ENCODE results near the gene PRMT3.
"Not testable (repeated sequence)": the region's sequence is repeated elsewhere in the genome, so short reads cannot be mapped to it uniquely, and the experiment has no call there.

PRMT3 gene

GRCh38 chr11:20474882-20475517 lies 87.5 kb downstream of the PRMT3 start:
- no peaks in the 10 kb centered on the region for H3K27me3 ChIP-seq (ENCODE audit: insufficient read depth, low read length)
- no peak overlapping the region for H2AFZ ChIP-seq (ENCODE audit: low read length, unreplicated experiment)
- H3K4me3 ChIP-seq (ENCODE audit: low read depth, low read length), result no peak overlapping the region
- H3K79me2 ChIP-seq (ENCODE audit: control insufficient read depth, insufficient read depth, low read length, unreplicated experiment), result no peaks in the 10 kb centered on the region
- peaks cover 4% of the 10 kb centered on the region; the same call in 1 of the 2 replicates for H3K36me3 ChIP-seq (ENCODE audit: insufficient read depth, low read length)
- H3K27ac ChIP-seq (ENCODE audit: low read depth, low read length), result no peak overlapping the region
- peaks cover 6% of the 10 kb centered on the region for H3K4me1 ChIP-seq (ENCODE audit: control insufficient read depth, insufficient read depth, low read length, unreplicated experiment)

GRCh38 chr11:20477418-20478090 lies 90.0 kb downstream of the PRMT3 start:
- H2AFZ ChIP-seq (ENCODE audit: low read length, unreplicated experiment), result no peak overlapping the region
- no peaks in the 10 kb centered on the region for H3K79me2 ChIP-seq (ENCODE audit: control insufficient read depth, insufficient read depth, low read length, unreplicated experiment)
- no peak overlapping the region for H3K4me3 ChIP-seq (ENCODE audit: low read depth, low read length)
- H3K27me3 ChIP-seq (ENCODE audit: insufficient read depth, low read length), result no peaks in the 10 kb centered on the region
- H3K36me3 ChIP-seq (ENCODE audit: insufficient read depth, low read length), result no peaks in the 10 kb centered on the region
- H3K4me1 ChIP-seq (ENCODE audit: control insufficient read depth, insufficient read depth, low read length, unreplicated experiment), result peaks cover 6% of the 10 kb centered on the region
- H3K27ac ChIP-seq (ENCODE audit: low read depth, low read length), result no peak overlapping the region

- H3K27ac ChIP-seq (ENCODE audit: low read depth, low read length), result no peak overlapping the region
Measured at GRCh38 chr11:20479513-20479912, 92.0 kb downstream of the PRMT3 start.

GRCh38 chr11:20483931-20484330 lies 96.4 kb downstream of the PRMT3 start:
- Histone ChIP-seq H3K27me3 (ENCODE audit: insufficient read depth, low read length) (no peaks in the 10 kb centered on the region), H3K79me2 (ENCODE audit: control insufficient read depth, insufficient read depth, low read length, unreplicated experiment) (no peaks in the 10 kb centered on the region), H3K27ac (ENCODE audit: low read depth, low read length) (no peak overlapping the region), H2AFZ (ENCODE audit: low read length, unreplicated experiment) (no peak overlapping the region), H3K36me3 (ENCODE audit: insufficient read depth, low read length) (0 out of 2 replicates have a peak, but pooled peaks cover 3% of the 10 kb centered on the region), H3K4me1 (ENCODE audit: control insufficient read depth, insufficient read depth, low read length, unreplicated experiment) (no peaks in the 10 kb centered on the region), H3K4me3 (ENCODE audit: low read depth, low read length) (no peak overlapping the region)

More at GRCh38 chr11:20479513-20479912, 92.0 kb downstream of the PRMT3 start:
- Histone ChIP-seq H3K4me1 (ENCODE audit: control insufficient read depth, insufficient read depth, low read length, unreplicated experiment) (peaks cover 6% of the 10 kb centered on the region), H2AFZ (ENCODE audit: low read length, unreplicated experiment) (no peak overlapping the region), H3K27me3 (ENCODE audit: insufficient read depth, low read length) (no peaks in the 10 kb centered on the region), H3K79me2 (ENCODE audit: control insufficient read depth, insufficient read depth, low read length, unreplicated experiment) (no peaks in the 10 kb centered on the region), H3K36me3 (ENCODE audit: insufficient read depth, low read length) (no peaks in the 10 kb centered on the region), H3K4me3 (ENCODE audit: low read depth, low read length) (no peak overlapping the region)

GRCh38 chr11:20484416-20484815 lies 96.9 kb downstream of the PRMT3 start:
- not testable (repeated sequence) for H3K27me3 ChIP-seq (ENCODE audit: insufficient read depth, low read length); H3K4me3 ChIP-seq (ENCODE audit: low read depth, low read length); H3K27ac ChIP-seq (ENCODE audit: low read depth, low read length)

GRCh38 chr11:20488352-20488751 lies 100.8 kb downstream of the PRMT3 start:
- Histone ChIP-seq H3K27ac (ENCODE audit: low read depth, low read length) (no peak overlapping the region), H3K79me2 (ENCODE audit: control insufficient read depth, insufficient read depth, low read length, unreplicated experiment) (no peaks in the 10 kb centered on the region), H3K27me3 (ENCODE audit: insufficient read depth, low read length) (no peaks in the 10 kb centered on the region), H3K36me3 (ENCODE audit: insufficient read depth, low read length) (0 out of 2 replicates have a peak, but pooled peaks cover 3% of the 10 kb centered on the region), H3K4me1 (ENCODE audit: control insufficient read depth, insufficient read depth, low read length, unreplicated experiment) (no peaks in the 10 kb centered on the region), H3K4me3 (ENCODE audit: low read depth, low read length) (no peak overlapping the region), H2AFZ (ENCODE audit: low read length, unreplicated experiment) (no peak overlapping the region)

More at GRCh38 chr11:20484416-20484815, 96.9 kb downstream of the PRMT3 start:
- H3K79me2 ChIP-seq (ENCODE audit: control insufficient read depth, insufficient read depth, low read length, unreplicated experiment); H2AFZ ChIP-seq (ENCODE audit: low read length, unreplicated experiment); H3K36me3 ChIP-seq (ENCODE audit: insufficient read depth, low read length); H3K4me1 ChIP-seq (ENCODE audit: control insufficient read depth, insufficient read depth, low read length, unreplicated experiment): not testable (repeated sequence)

- Histone ChIP-seq H3K27me3 (ENCODE audit: insufficient read depth, low read length) (no peaks in the 10 kb centered on the region), H3K4me1 (ENCODE audit: control insufficient read depth, insufficient read depth, low read length, unreplicated experiment) (no peaks in the 10 kb centered on the region), H3K36me3 (ENCODE audit: insufficient read depth, low read length) (0 out of 2 replicates have a peak, but pooled peaks cover 3% of the 10 kb centered on the region), H3K79me2 (ENCODE audit: control insufficient read depth, insufficient read depth, low read length, unreplicated experiment) (no peaks in the 10 kb centered on the region), H3K27ac (ENCODE audit: low read depth, low read length) (no peak overlapping the region), H3K4me3 (ENCODE audit: low read depth, low read length) (no peak overlapping the region), H2AFZ (ENCODE audit: low read length, unreplicated experiment) (no peak overlapping the region)
Measured at GRCh38 chr11:20489948-20490347, 102.4 kb downstream of the PRMT3 start.

- Histone ChIP-seq H3K4me3 (ENCODE audit: low read depth, low read length) (no peak overlapping the region), H3K27me3 (ENCODE audit: insufficient read depth, low read length) (no peaks in the 10 kb centered on the region), H3K36me3 (ENCODE audit: insufficient read depth, low read length) (no peaks in the 10 kb centered on the region), H3K27ac (ENCODE audit: low read depth, low read length) (no peak overlapping the region), H2AFZ (ENCODE audit: low read length, unreplicated experiment) (no peak overlapping the region), H3K4me1 (ENCODE audit: control insufficient read depth, insufficient read depth, low read length, unreplicated experiment) (no peaks in the 10 kb centered on the region), H3K79me2 (ENCODE audit: control insufficient read depth, insufficient read depth, low read length, unreplicated experiment) (no peaks in the 10 kb centered on the region)
Measured at GRCh38 chr11:20493340-20493739, 105.8 kb downstream of the PRMT3 start.

- Histone ChIP-seq H3K4me1 (ENCODE audit: control insufficient read depth, insufficient read depth, low read length, unreplicated experiment) (no peaks in the 10 kb centered on the region), H3K27me3 (ENCODE audit: insufficient read depth, low read length) (no peaks in the 10 kb centered on the region), H3K36me3 (ENCODE audit: insufficient read depth, low read length) (no peaks in the 10 kb centered on the region), H3K79me2 (ENCODE audit: control insufficient read depth, insufficient read depth, low read length, unreplicated experiment) (no peaks in the 10 kb centered on the region), H3K4me3 (ENCODE audit: low read depth, low read length) (no peak overlapping the region), H2AFZ (ENCODE audit: low read length, unreplicated experiment) (no peak overlapping the region), H3K27ac (ENCODE audit: low read depth, low read length) (no peak overlapping the region)
Measured at GRCh38 chr11:20497124-20497792, 109.7 kb downstream of the PRMT3 start.

- Histone ChIP-seq H3K36me3 (ENCODE audit: insufficient read depth, low read length) (no peaks in the 10 kb centered on the region), H3K27ac (ENCODE audit: low read depth, low read length) (no peak overlapping the region), H2AFZ (ENCODE audit: low read length, unreplicated experiment) (no peak overlapping the region), H3K27me3 (ENCODE audit: insufficient read depth, low read length) (no peaks in the 10 kb centered on the region), H3K79me2 (ENCODE audit: control insufficient read depth, insufficient read depth, low read length, unreplicated experiment) (no peaks in the 10 kb centered on the region), H3K4me3 (ENCODE audit: low read depth, low read length) (no peak overlapping the region), H3K4me1 (ENCODE audit: control insufficient read depth, insufficient read depth, low read length, unreplicated experiment) (no peaks in the 10 kb centered on the region)
Measured at GRCh38 chr11:20501252-20501651, 113.7 kb downstream of the PRMT3 start.
